Ramos (cell line): ENCODE measurements around the gene CAV2.

Experiments used
- in situ Hi-C: fragments of 300-500 bp; cut with MboI; formaldehyde crosslinking; loops from one replicate; pipeline ENCODE4 v1.14.3; 2022; ENCODE audit warnings: low sequenced_read_pairs; ENCODE audit not compliant: unreplicated experiment

The CAV2 gene

GRCh38 chr7:116522247-116522646, 22.7 kb downstream of the CAV2 start:
- in situ Hi-C loops = no loop called here

GRCh38 chr7:116524221-116524608, 24.7 kb downstream of the CAV2 start:
- in situ Hi-C loops = no loop called here

GRCh38 chr7:116524609-116525297, 25.2 kb downstream of the CAV2 start, which contains the start of gene CAV1:
Gene CAV1 (plus strand): TSS chr7:116525036. CDS start chr7:116525063, 27 bp downstream.
- in situ Hi-C loops = no loop called here

GRCh38 chr7:116525298-116525912, 25.9 kb downstream of the CAV2 start:
- in situ Hi-C loops = no loop called here

GRCh38 chr7:116525913-116526861, 26.6 kb downstream of the CAV2 start:
- in situ Hi-C loops = no loop called here

- in situ Hi-C loops = no loop called here
These were observed 27.4 kb downstream of the CAV2 start for GRCh38 chr7:116526897-116527296.

- in situ Hi-C loops = no loop called here
These were observed 28.0 kb downstream of the CAV2 start for GRCh38 chr7:116527521-116527920.

GRCh38 chr7:116528008-116528789, 28.7 kb downstream of the CAV2 start:
- in situ Hi-C loops = no loop called here

GRCh38 chr7:116529250-116529649, 29.7 kb downstream of the CAV2 start:
- in situ Hi-C loops = no loop called here

GRCh38 chr7:116530107-116530820, 30.7 kb downstream of the CAV2 start:
- in situ Hi-C loops = no loop called here

- in situ Hi-C loops = no loop called here
These were observed 32.7 kb downstream of the CAV2 start for GRCh38 chr7:116532102-116532688.

- in situ Hi-C loops = no loop called here
These were observed 35.3 kb downstream of the CAV2 start for GRCh38 chr7:116534790-116535189.

- in situ Hi-C loops = no loop called here
These were observed 35.9 kb downstream of the CAV2 start for GRCh38 chr7:116535416-116535815.

GRCh38 chr7:116538138-116538537, 38.6 kb downstream of the CAV2 start:
- in situ Hi-C loops = no loop called here

- in situ Hi-C loops = no loop called here
These were observed 40.3 kb downstream of the CAV2 start for GRCh38 chr7:116539879-116540278.

- in situ Hi-C loops = no loop called here
These were observed 41.2 kb downstream of the CAV2 start for GRCh38 chr7:116540743-116541142.

- in situ Hi-C loops = no loop called here
These were observed 42.4 kb downstream of the CAV2 start for GRCh38 chr7:116541951-116542350.

- in situ Hi-C loops = no loop called here
These were observed 43.1 kb downstream of the CAV2 start for GRCh38 chr7:116542618-116543017.

GRCh38 chr7:116543664-116544063, 44.1 kb downstream of the CAV2 start:
- in situ Hi-C loops = no loop called here
